ENCODE measurements around the gene PIM2. TPM values are rescaled to one million over a fixed set of nuclear protein-coding genes. Genes with fewer than 3 reads are reported as not detected.

Gene PIM2
- total and polyA plus RNA-seq, 2 donors from 2014 or later = 8.7 to 29.6 TPM

GRCh38 chrX:48911412-48912182 lies 7.2 kb downstream of the PIM2 start, which contains the start of gene SLC35A2:
TSS of gene SLC35A2 (minus strand) at chrX:48911646. CDS start at chrX:48911636, 10 bp downstream.
- Histone ChIP-seq H3K27me3 (ENCODE audit: control insufficient read depth, insufficient read depth, low read length) (no peaks in the 10 kb centered on the region), H3K36me3 (ENCODE audit: control insufficient read depth in 2 of 3, insufficient read depth in 3 of 3, low read length in 3 of 3) (no peaks in the 10 kb centered on the region), H3K9me3 (ENCODE audit: control insufficient read depth in 2 of 3, insufficient read depth in 1 of 3, low read length in 3 of 3) (no peaks in the 10 kb centered on the region), H3K27ac (ENCODE audit: low read depth in 2 of 2, low read length in 2 of 2) (peak within 1 kb of the TSS; percentile 83 to 90), H3K4me3 (ENCODE audit: low read length in 3 of 3) (peak within 1 kb of the TSS; percentile 93 to 96 (median 94)), H3K4me1 (ENCODE audit: control insufficient read depth in 2 of 3, insufficient read depth in 2 of 3, low read depth in 1 of 3, low read length in 3 of 3) (peaks cover 0 to 10% (median 0%) of the 10 kb centered on the region in 3 donors), H3K9ac (ENCODE audit: low read length in 3 of 3) (peak within 1 kb of the TSS; percentile 69 to 87 (median 77))
- intact Hi-C loops (cut with DNase I) = no loop called here
- FAIRE-seq (no peak), DNase-seq (peak; percentile 84 to 94 (median 89))
- TF ChIP-seq CTCF (IDR thresholded peaks at IDR 0.05; ENCODE audit: borderline replicate concordance, extremely low read depth, insufficient read depth) = no peak

GRCh38 chrX:48910926-48911411 lies 7.9 kb downstream of the PIM2 start:
- no peak for TF ChIP-seq CTCF (IDR thresholded peaks at IDR 0.05; ENCODE audit: borderline replicate concordance, extremely low read depth, insufficient read depth)
- Histone ChIP-seq H3K9ac (ENCODE audit: low read length in 3 of 3) (peak overlapping the region; percentile 55 to 87 (median 69)), H3K27me3 (ENCODE audit: control insufficient read depth, insufficient read depth, low read length) (no peaks in the 10 kb centered on the region), H3K4me3 (ENCODE audit: low read length in 3 of 3) (peak overlapping the region; percentile 93 to 96 (median 94)), H3K27ac (ENCODE audit: low read depth in 2 of 2, low read length in 2 of 2) (no peak overlapping the region), H3K36me3 (ENCODE audit: control insufficient read depth in 2 of 3, insufficient read depth in 3 of 3, low read length in 3 of 3) (no peaks in the 10 kb centered on the region), H3K4me1 (ENCODE audit: control insufficient read depth in 2 of 3, insufficient read depth in 2 of 3, low read depth in 1 of 3, low read length in 3 of 3) (peaks cover 0 to 10% (median 0%) of the 10 kb centered on the region in 3 donors), H3K9me3 (ENCODE audit: control insufficient read depth in 2 of 3, insufficient read depth in 1 of 3, low read length in 3 of 3) (no peaks in the 10 kb centered on the region)
- FAIRE-seq = no peak
- DNase-seq = peak in 2 of 5 donors; percentile 6 to 21
- intact Hi-C loops (cut with DNase I) = no loop called here

- no peaks in the 10 kb centered on the region for H3K27me3 ChIP-seq (ENCODE audit: control insufficient read depth, insufficient read depth, low read length)
- no peak overlapping the region for H3K4me3 ChIP-seq (ENCODE audit: low read length in 3 of 3)
- FAIRE-seq = no peak
- no peak overlapping the region for H3K27ac ChIP-seq (ENCODE audit: low read depth in 2 of 2, low read length in 2 of 2)
- peaks cover 0 to 6% (median 0%) of the 10 kb centered on the region in 3 donors for H3K36me3 ChIP-seq (ENCODE audit: control insufficient read depth in 2 of 3, insufficient read depth in 3 of 3, low read length in 3 of 3)
- DNase-seq = peak in 1 of 5 donors; percentile 56
- intact Hi-C loops (cut with DNase I) = no loop called here
- H3K9me3 ChIP-seq (ENCODE audit: control insufficient read depth in 2 of 3, insufficient read depth in 1 of 3, low read length in 3 of 3) = no peaks in the 10 kb centered on the region
- H3K4me1 ChIP-seq (ENCODE audit: control insufficient read depth in 2 of 3, insufficient read depth in 2 of 3, low read depth in 1 of 3, low read length in 3 of 3) = peaks cover 0 to 10% (median 0%) of the 10 kb centered on the region in 3 donors
- no peak for TF ChIP-seq CTCF (IDR thresholded peaks at IDR 0.05; ENCODE audit: borderline replicate concordance, extremely low read depth, insufficient read depth)
- H3K9ac ChIP-seq (ENCODE audit: low read length in 3 of 3) = no peak overlapping the region
Observed at GRCh38 chrX:48909703-48910294, 9.0 kb downstream of the PIM2 start.
